AG09309 (cell line): ENCODE data around the gene LRIG3.
"Not testable (repeated sequence)": the region's sequence is repeated elsewhere in the genome, so short reads cannot be mapped to it uniquely, and the experiment has no call there.

Experiments
- DNase-seq: peaks from one replicate; pipeline ENCODE4 v3.0.0-alpha.2; 2010; ENCODE audit warnings: low read depth
- H3K4me3 ChIP-seq: 2 replicates; pipeline ENCODE4 v1.5.1; 2011; ENCODE audit warnings: mild to moderate bottlenecking, low read depth, low read length, moderate library complexity; ENCODE audit not compliant: control insufficient read depth
- CTCF ChIP-seq: IDR thresholded peaks from 2 replicates; pipeline ENCODE4 v1.5.1; 2011; ENCODE audit warnings: mild to moderate bottlenecking, low read depth, low read length, inconsistent platforms; ENCODE audit not compliant: insufficient read depth, control insufficient read depth; ENCODE audit errors: missing control alignments

The LRIG3 gene

GRCh38 chr12:58961906-58962305 is 41.6 kb upstream of the LRIG3 start:
- no peak for DNase-seq
- TF ChIP-seq CTCF, result no peak
- H3K4me3 ChIP-seq, result no peak overlapping the region

DNA sequence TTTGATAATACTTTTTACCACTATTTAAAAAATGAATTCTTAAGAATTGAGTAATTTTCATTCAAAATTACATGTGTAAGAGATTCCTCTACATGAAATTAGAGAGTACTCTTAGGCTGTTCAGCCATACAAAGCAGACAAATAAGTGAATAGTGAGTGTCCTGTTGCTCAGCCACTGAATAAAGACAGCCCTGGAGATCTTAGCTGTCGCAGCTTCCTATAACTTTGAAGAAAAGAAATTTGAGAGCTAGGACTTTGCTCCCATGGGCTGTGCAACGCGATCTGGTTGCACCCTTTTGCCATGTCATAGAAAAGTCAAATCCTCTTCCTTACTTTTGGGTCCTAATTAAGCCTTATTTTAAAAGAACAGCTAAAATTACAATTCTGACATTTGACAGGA is 40.9 kb upstream of the LRIG3 start:
- no peak for DNase-seq
- no peak overlapping the region for H3K4me3 ChIP-seq
- no peak for TF ChIP-seq CTCF

GRCh38 chr12:58959639-58960300 is 39.5 kb upstream of the LRIG3 start:
- DNase-seq, result no peak
- no peak for TF ChIP-seq CTCF
- H3K4me3 ChIP-seq, result no peak overlapping the region

DNA sequence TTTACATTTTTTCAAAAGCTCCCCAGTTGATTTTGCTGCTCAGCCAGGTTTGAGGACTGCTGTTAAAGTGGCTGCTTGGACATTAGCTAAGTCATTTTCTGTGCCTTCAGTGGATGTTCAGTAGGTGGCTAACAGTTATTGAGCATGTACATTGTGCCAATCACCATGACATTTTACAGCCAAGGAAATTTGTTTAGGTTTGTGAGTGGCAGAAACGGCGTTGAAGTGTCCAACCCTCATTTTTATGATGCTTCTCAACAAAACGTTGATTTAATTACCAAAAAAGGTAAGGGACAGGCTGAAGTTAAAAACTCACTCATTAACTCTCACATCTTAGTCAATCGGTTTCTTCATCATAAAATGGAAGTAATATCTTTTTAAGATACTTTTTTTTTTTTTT is 37.0 kb upstream of the LRIG3 start:
- no peak for TF ChIP-seq CTCF

DNA sequence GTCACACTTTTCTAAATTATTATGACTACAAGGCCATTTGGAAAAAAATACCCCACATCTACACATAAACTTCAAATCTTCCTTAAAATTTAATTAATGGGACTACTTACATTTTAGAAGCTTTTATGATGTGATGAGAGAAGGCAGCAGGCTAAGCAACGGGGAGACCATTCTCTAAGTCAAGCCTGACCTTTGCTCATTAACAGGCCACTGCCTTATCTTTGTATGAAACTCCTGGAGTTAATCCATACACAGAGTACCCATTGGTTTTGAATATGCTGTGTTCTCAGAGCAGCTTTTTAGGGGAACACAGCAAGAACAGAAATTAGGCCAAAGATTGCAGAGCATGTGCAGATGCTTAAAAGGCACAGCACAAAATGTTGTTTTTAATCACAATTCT is 35.5 kb upstream of the LRIG3 start:
- DNase-seq, result no peak
- no peak overlapping the region for H3K4me3 ChIP-seq
- TF ChIP-seq CTCF, result no peak

More for the DNA sequence above, 37.0 kb upstream of the LRIG3 start:
- H3K4me3 ChIP-seq, result no peak overlapping the region
- no peak for DNase-seq

DNA sequence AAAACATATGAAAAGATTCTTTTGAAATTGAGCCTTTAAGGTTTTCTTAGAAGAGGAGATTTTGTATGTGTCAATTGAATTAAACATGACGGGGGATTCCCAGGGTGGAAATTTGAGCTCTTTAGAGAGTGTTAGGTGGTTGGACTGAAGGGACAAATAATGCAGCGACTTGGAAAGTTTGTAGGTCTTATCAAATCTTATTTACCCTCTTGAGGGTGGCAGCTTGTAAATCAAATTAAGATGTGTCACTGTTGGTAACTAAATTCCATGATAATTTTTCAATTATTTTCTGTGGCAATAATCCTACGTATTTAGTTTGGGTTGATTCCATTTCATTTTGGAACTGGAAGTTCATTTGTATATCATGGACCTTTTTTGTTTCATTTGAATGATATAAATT is 33.7 kb upstream of the LRIG3 start:
- no peak for TF ChIP-seq CTCF
- H3K4me3 ChIP-seq, result no peak overlapping the region
- DNase-seq, result no peak

GRCh38 chr12:58950739-58951100 is 30.4 kb upstream of the LRIG3 start:
- no peak for TF ChIP-seq CTCF
- no peak overlapping the region for H3K4me3 ChIP-seq
- no peak for DNase-seq

GRCh38 chr12:58949954-58950738 is 29.8 kb upstream of the LRIG3 start:
- not testable (repeated sequence) for H3K4me3 ChIP-seq, DNase-seq
